Measurements from ENCODE around the gene CMTM5.

CMTM5 gene

DNA sequence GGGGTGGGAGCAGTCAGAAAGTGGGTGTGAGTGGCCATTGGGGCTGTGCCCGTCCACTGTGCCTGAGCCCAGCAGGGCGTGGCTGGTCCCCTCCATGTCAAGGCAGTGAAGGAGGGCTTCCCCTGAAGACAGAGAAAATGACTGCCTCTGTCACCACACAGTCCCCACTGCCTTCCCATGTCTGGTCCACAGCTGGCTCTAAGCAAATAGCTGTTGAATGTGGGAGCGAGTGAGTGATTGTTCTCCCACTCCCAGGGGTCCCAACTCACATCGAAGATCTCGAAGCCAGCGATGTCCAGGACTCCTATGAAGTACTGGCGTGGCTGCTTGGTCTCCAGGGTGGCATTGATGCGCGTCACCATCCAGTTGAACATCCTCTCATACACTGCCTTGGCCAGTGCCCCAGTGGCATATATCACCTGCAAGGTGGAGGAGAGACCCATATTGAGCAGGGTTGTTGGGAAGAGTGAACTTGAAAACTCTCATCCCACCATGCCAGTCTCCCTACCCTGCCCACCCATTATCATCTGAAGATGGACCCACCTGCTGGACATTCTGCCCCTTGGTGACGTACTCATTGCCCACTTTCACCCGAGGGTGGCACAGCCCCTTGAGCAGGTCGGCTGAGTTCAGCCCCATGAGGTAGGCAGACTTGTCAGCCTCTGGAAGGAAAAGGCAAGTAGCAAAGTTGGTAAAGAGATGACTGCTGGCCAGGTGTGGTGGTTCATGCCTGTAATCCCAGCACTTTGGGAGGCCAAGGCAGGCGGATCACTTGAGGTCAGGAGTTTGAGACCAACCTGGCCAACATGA lies 52.0 kb downstream of the CMTM5 start:
- H2AFZ ChIP-seq (ENCODE audit: low read depth, low read length) = no peak overlapping the region
- H4K20me1 ChIP-seq (ENCODE audit: insufficient read depth, low read length) = no peaks in the 10 kb centered on the region
- peaks cover 9% of the 10 kb centered on the region; the same call in 1 of the 2 replicates for H3K27me3 ChIP-seq (ENCODE audit: low read depth, low read length)
- TF ChIP-seq, protein P1, sequence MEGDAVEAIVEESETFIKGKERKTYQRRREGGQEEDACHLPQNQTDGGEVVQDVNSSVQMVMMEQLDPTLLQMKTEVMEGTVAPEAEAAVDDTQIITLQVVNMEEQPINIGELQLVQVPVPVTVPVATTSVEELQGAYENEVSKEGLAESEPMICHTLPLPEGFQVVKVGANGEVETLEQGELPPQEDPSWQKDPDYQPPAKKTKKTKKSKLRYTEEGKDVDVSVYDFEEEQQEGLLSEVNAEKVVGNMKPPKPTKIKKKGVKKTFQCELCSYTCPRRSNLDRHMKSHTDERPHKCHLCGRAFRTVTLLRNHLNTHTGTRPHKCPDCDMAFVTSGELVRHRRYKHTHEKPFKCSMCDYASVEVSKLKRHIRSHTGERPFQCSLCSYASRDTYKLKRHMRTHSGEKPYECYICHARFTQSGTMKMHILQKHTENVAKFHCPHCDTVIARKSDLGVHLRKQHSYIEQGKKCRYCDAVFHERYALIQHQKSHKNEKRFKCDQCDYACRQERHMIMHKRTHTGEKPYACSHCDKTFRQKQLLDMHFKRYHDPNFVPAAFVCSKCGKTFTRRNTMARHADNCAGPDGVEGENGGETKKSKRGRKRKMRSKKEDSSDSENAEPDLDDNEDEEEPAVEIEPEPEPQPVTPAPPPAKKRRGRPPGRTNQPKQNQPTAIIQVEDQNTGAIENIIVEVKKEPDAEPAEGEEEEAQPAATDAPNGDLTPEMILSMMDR (IDR thresholded peaks at IDR 0.05; ENCODE audit: low read depth, low read length) = no peak
- no peak for TF ChIP-seq EZH2phosphoT487 (IDR thresholded peaks at IDR 0.05; ENCODE audit: low read depth)
- H3K27ac ChIP-seq (ENCODE audit: low read length) = no peak overlapping the region
- H3K36me3 ChIP-seq (replicated peaks; ENCODE audit: low read depth, low read length) = no peaks in the 10 kb centered on the region
- H3K9ac ChIP-seq (ENCODE audit: low read length) = no peak overlapping the region
- H3K4me1 ChIP-seq (ENCODE audit: low read length) = no peaks in the 10 kb centered on the region
- H3K4me2 ChIP-seq (ENCODE audit: low read length) = no peak overlapping the region
- no peaks in the 10 kb centered on the region for H3K9me3 ChIP-seq (ENCODE audit: insufficient read depth, low read length)
- no peak overlapping the region for H3K4me3 ChIP-seq (ENCODE audit: low read length)
- no peaks in the 10 kb centered on the region for H3K79me2 ChIP-seq (ENCODE audit: low read length)

All from OCI-LY3 (cell line).